Sigmoid colon (tissue), 7 donors: ENCODE data around the gene SYTL2. TPM values are rescaled to one million over a fixed set of nuclear protein-coding genes. Genes with fewer than 3 reads are reported as not detected.
"Not testable (repeated sequence)": the region's sequence is repeated elsewhere in the genome, so short reads cannot be mapped to it uniquely, and the experiment has no call there.

ENCODE experiments used
- DNase-seq: peaks from one replicate; pipeline ENCODE4 v3.0.0-alpha.2; 2019
- H3K27ac ChIP-seq, 4 donors: fragments of 200-600 bp; sonication (generic); one replicate each; pipeline ENCODE4 v1.5.1; 2016 to 2019; ENCODE audit warnings: mild to moderate bottlenecking in 1 of 4
- H3K27me3 ChIP-seq, 3 donors: fragments of 200-600 bp; sonication (generic); one replicate each; pipeline ENCODE4 v1.5.1; 2019; ENCODE audit warnings: mild to moderate bottlenecking in 1 of 3
- H3K36me3 ChIP-seq, 4 donors: fragments of 200-600 bp; sonication (generic); one replicate each; pipeline ENCODE4 v1.5.1; 2016 to 2019
- H3K4me1 ChIP-seq, 4 donors: fragments of 200-600 bp; sonication (generic); one replicate each; pipeline ENCODE4 v1.5.1; 2017 to 2019
- H3K4me3 ChIP-seq, 4 donors: fragments of 200-600 bp; sonication (generic); one replicate each; pipeline ENCODE4 v1.5.1; 2017 to 2019; ENCODE audit warnings: mild to moderate bottlenecking in 2 of 4, moderate library complexity in 1 of 4
- H3K9me3 ChIP-seq, 4 donors: fragments of 200-600 bp in 3 of 4; sonication (generic) in 3 of 4; one replicate each; pipeline versions ENCODE4 v1.5.1 to v1.6.1; 2013 to 2019
- EP300 ChIP-seq, 4 donors: sonication (generic); formaldehyde crosslinking; IDR thresholded peaks; one replicate each; pipeline ENCODE4 v1.6.1; 2017; ENCODE audit warnings: antibody characterized with exemption in 4 of 4
- POLR2A ChIP-seq, 2 donors: fragments of 450-650 bp; IDR thresholded peaks; one replicate each; pipeline ENCODE4 v1.6.1; 2016; ENCODE audit warnings: antibody characterized with exemption in 2 of 2, mild to moderate bottlenecking in 2 of 2, moderate library complexity in 2 of 2
- POLR2AphosphoS5 ChIP-seq, 4 donors: sonication (generic); formaldehyde crosslinking; IDR thresholded peaks; one replicate each; pipeline ENCODE4 v1.6.1; 2017; ENCODE audit warnings: antibody characterized with exemption in 4 of 4
- WGBS, 2 donors: extraction: QIAGEN DNeasy Blood & Tissue Kit; methylation state at CpG; one replicate each; pipeline ENCODE4 v1.1.7; 2013; 5-methylcytosine and 5-hydroxymethylcytosine counted together
- intact Hi-C: fragments of 100-400 bp; cut with DNase I; formaldehyde crosslinking; loops from one replicate; pipeline ENCODE4 v1.15.1; 2023
- polyA plus RNA-seq, 3 donors: library from polyadenylated mRNA; stranded (reverse); fragments of 200-250 nt; gene quantifications; one replicate each; pipeline ENCODE4 v1.2.3, GENCODE V29; 2013
- total RNA-seq, 4 donors: library from RNA; depleted of rRNA; stranded (reverse); fragments of >200 nt; gene quantifications; one replicate each; pipeline ENCODE4 v1.1.0, GENCODE V29; 2016
- TF ChIP-seq, protein P1 (sequence below), 4 experiments: fragments of 450-650 bp in 3 of 4; fragments of 200-600 bp in 1 of 4; IDR thresholded peaks; one replicate each; pipeline ENCODE4 v1.5.1; 2016 to 2019; ENCODE audit warnings: antibody characterized with exemption in 4 of 4, mild to moderate bottlenecking in 3 of 4, moderate library complexity in 2 of 4
- donor health status: healthy with polysubstance abuse.
- donor health status: Bipolar disorder and iron deficiency.
- donor health status: healthy.

Gene SYTL2
- total RNA-seq (10 to 100 TPM in 2 of 4 donors, 1 to 10 TPM in 2; 9.0 to 30.2 (median 11.9) TPM), polyA plus RNA-seq (100 to 1,000 TPM in 1 of 3 donors, 10 to 100 TPM in 2; 41.0 to 104 (median 96.6) TPM)

DNA sequence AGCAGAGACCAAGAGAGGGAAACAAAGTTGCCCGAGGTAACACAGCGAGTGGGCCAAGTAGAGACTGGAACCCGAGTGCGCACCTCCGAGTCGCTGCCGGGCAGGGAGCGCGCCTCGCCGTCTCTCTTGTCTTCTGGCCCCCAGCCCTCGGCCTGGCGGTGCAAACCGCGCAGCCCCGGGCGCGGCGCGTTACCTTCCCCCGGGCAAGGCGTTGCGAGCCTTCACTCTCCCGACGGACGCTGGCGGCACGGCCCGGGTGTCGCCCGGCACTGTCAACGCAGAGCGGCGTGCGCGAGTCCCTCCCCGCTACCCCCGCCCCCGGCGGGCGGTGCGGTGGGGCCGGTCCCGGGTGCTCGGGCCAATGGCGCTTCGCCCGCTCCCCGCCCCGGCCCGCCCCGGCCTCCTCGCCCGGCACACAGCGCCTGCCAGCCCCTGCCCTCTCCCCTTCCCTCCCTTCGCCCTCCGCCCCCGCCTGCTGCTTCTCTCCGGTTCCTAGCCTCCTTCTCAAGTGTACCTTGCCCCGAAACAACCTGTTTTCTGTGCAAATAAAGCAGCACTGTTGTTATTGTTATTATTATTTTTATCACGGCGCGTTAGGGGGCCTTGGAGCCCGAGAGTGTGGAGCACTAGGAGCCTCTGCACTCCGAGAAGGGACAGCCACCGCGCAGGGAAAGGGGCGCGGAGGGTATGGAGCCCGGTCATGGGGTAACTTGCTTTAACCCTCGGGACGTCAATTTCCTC is at the start of gene SYTL2:
Gene SYTL2, minus strand, starts transcription at position 271 of the 741 bp plus-strand sequence. CDS start 53,416 bp downstream, outside the sequence.
- Histone ChIP-seq H3K4me1 (peaks cover 0 to 16% (median 7%) of the 10 kb centered on the region in 4 donors), H3K27me3 (no peaks in the 10 kb centered on the region), H3K36me3 (no peaks in the 10 kb centered on the region), H3K27ac (peak within 1 kb of the TSS in 2 of 4 donors; percentile 40 to 63), H3K4me3 (peak within 1 kb of the TSS; percentile 39 to 62 (median 60)), H3K9me3 (no peaks in the 10 kb centered on the region)
- TF ChIP-seq EP300 (IDR thresholded peaks at IDR 0.05): no peak
- TF ChIP-seq, protein P1, sequence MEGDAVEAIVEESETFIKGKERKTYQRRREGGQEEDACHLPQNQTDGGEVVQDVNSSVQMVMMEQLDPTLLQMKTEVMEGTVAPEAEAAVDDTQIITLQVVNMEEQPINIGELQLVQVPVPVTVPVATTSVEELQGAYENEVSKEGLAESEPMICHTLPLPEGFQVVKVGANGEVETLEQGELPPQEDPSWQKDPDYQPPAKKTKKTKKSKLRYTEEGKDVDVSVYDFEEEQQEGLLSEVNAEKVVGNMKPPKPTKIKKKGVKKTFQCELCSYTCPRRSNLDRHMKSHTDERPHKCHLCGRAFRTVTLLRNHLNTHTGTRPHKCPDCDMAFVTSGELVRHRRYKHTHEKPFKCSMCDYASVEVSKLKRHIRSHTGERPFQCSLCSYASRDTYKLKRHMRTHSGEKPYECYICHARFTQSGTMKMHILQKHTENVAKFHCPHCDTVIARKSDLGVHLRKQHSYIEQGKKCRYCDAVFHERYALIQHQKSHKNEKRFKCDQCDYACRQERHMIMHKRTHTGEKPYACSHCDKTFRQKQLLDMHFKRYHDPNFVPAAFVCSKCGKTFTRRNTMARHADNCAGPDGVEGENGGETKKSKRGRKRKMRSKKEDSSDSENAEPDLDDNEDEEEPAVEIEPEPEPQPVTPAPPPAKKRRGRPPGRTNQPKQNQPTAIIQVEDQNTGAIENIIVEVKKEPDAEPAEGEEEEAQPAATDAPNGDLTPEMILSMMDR (IDR thresholded peaks at IDR 0.05): no peak
- TF ChIP-seq POLR2A (IDR thresholded peaks at IDR 0.05): peak in 1 of 2 donors; percentile 60
- TF ChIP-seq POLR2AphosphoS5 (IDR thresholded peaks at IDR 0.05): peak; percentile 33 to 78 (median 70)
- DNase-seq: peak; percentile 73
- WGBS, 2 donors: 1% methylated on average over 72 of the region's 72 CpGs
- intact Hi-C loops: no loop called here

GRCh38 chr11:85859541-85859940 is 48.6 kb upstream of the SYTL2 start:
- not testable (repeated sequence) for H3K27me3 ChIP-seq, H3K9me3 ChIP-seq, H3K4me1 ChIP-seq, H3K4me3 ChIP-seq, DNase-seq, H3K27ac ChIP-seq, H3K36me3 ChIP-seq
- intact Hi-C loops: loop anchor here (10.0 kb wide), 4 partner anchors 85 to 265 kb away; partner anchors contain the start of genes CCDC89 and PICALM

DNA sequence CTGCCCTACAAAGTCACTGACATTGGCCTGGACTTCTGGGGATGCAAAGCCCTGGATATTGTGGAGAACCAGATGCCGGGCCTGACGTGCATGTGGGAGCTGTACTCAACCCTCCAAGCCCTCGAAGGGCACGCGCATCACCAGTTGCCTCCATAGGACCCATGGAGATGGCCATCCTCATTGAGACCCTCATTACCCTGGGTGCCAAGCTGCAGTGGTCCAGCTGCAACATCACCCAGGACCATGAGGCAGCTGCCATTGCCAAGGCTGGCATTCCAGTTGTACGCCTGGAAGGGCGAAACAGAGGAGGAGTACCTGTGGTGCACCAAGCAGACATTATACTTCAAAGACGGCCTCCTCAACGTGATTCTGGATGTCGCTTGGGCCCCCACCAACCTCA is 46.2 kb upstream of the SYTL2 start:
- Histone ChIP-seq H3K27me3 (no peaks in the 10 kb centered on the region), H3K4me3 (no peak overlapping the region), H3K9me3 (no peaks in the 10 kb centered on the region), H3K4me1 (peaks cover 0 to 14% (median 7%) of the 10 kb centered on the region in 4 donors), H3K36me3 (no peaks in the 10 kb centered on the region), H3K27ac (no peak overlapping the region)
- no peak for DNase-seq
- WGBS, 2 donors: 88 to 96% methylated on average over 10 of the region's 10 CpGs
- intact Hi-C loops: loop anchor here (10.0 kb wide), 4 partner anchors 88 to 262 kb away; partner anchors contain the start of genes CCDC89 and PICALM
- TF ChIP-seq POLR2A (IDR thresholded peaks at IDR 0.05) (no peak), POLR2AphosphoS5 (IDR thresholded peaks at IDR 0.05) (no peak), EP300 (IDR thresholded peaks at IDR 0.05) (no peak)
- TF ChIP-seq, protein P1 (IDR thresholded peaks at IDR 0.05): no peak

GRCh38 chr11:85855341-85855656 is 44.4 kb upstream of the SYTL2 start, which contains the start of gene CCDC83:
CCDC83 (plus strand) TSS chr11:85855383; CDS start chr11:85865124, 9,741 bp downstream.
- intact Hi-C loops: loop anchor here (2.0 to 10.0 kb wide), 5 partner anchors 90 to 448 kb away; partner anchors contain the start of genes CCDC89, HIKESHI and PICALM
- Histone ChIP-seq H3K36me3 (no peaks in the 10 kb centered on the region), H3K4me3 (peak within 1 kb of the TSS; percentile 35 to 69 (median 58)), H3K4me1 (peaks cover 0 to 14% (median 7%) of the 10 kb centered on the region in 4 donors), H3K9me3 (no peaks in the 10 kb centered on the region), H3K27ac (peak within 1 kb of the TSS; percentile 81 to 87 (median 84)), H3K27me3 (no peaks in the 10 kb centered on the region)
- DNase-seq: no peak
- TF ChIP-seq POLR2A (IDR thresholded peaks at IDR 0.05) (no peak), EP300 (IDR thresholded peaks at IDR 0.05) (no peak), POLR2AphosphoS5 (IDR thresholded peaks at IDR 0.05) (no peak)
- TF ChIP-seq, protein P1 (IDR thresholded peaks at IDR 0.05): no peak
- WGBS, 2 donors: 51 to 64% methylated on average over 13 of the region's 13 CpGs
